ENCODE data around the gene BSG.

DNA sequence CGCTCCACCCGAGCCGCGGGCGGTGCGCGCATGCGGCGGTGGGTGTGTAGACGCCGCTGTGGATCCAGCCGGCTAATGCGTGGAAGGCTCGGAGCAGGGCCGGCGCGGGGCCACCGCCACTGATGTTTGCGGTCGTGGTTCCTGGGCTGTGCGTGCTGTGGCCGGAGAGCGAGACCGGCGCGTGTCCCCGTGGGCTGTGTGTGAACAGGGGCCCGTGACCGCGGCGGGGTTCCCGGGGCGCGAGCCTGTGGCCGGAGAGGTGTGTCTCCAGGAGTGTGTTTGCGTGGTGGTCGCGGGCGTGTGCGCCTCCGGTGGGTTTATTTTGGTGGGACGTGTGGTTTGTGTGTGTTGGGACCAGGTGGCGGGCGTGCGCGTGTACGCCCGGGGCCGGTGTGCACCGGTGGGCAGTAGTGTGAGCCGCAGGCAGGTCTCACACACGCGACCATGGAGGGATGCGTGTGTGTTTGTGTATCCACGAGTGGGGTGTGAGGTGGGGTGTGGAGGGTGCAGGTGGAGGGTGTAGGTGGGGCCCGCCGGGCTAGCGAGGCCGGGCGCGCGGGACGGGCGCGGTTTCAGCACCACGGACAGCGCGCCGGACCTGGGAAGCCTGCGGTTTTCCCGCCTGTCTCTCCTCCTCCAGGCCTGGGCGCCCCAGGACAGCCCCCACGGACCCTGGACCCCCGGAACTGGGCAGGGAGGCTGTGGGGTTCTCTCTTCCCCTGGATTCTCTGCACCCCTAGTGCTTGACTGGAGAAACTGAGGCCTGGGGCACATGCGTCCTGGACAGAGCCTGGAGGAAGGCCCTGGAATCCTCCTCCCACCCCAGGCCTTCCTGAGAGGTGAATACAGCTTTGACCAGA is 18.9 kb downstream of the BSG start:
- no peak for TF ChIP-seq ZNF197 (CRISPR knock-in tag; IDR thresholded peaks at IDR 0.05; ENCODE audit: low read depth)
- TF ChIP-seq MYC (IDR thresholded peaks at IDR 0.05; ENCODE audit: low read depth, low read length), result no peak
- no peak for TF ChIP-seq MYC (CRISPR knock-in tag; IDR thresholded peaks at IDR 0.05; ENCODE audit: borderline replicate concordance, low read depth)
